BLaER1 (cell line): ENCODE results near the gene KIF16B.

Experiments used
- H3K27ac ChIP-seq: shearing (Covaris generic); formaldehyde crosslinking; 2 replicates; pipeline ENCODE4 v1.8.1; 2022
- H3K27me3 ChIP-seq: shearing (Covaris generic); formaldehyde crosslinking; 2 replicates; pipeline ENCODE4 v1.8.1; 2022
- H3K36me3 ChIP-seq: shearing (Covaris generic); formaldehyde crosslinking; 2 replicates; pipeline ENCODE4 v1.8.1; 2022
- H3K4me1 ChIP-seq: shearing (Covaris generic); formaldehyde crosslinking; 2 replicates; pipeline ENCODE4 v1.8.1; 2022
- H3K4me2 ChIP-seq: shearing (Covaris generic); formaldehyde crosslinking; 2 replicates; pipeline ENCODE4 v1.8.1; 2022
- H3K4me3 ChIP-seq: shearing (Covaris generic); formaldehyde crosslinking; 2 replicates; pipeline ENCODE4 v1.8.1; 2022
- H3K9ac ChIP-seq: shearing (Covaris generic); formaldehyde crosslinking; 2 replicates; pipeline ENCODE4 v1.8.1; 2022
- H3K9me3 ChIP-seq: shearing (Covaris generic); formaldehyde crosslinking; 2 replicates; pipeline ENCODE4 v1.8.1; 2022
- H4K20me1 ChIP-seq: shearing (Covaris generic); formaldehyde crosslinking; 2 replicates; pipeline ENCODE4 v1.8.1; 2022
- Cebpa-rat ChIP-seq: shearing (Covaris generic); IDR thresholded peaks from 2 replicates; pipeline ENCODE4 v1.8.1; 2022

Gene KIF16B

GRCh38 chr20:16542477-16542876 is 30.8 kb downstream of the KIF16B start:
- Histone ChIP-seq H3K4me1 (peaks cover 55% of the 10 kb centered on the region), H3K9ac (no peak overlapping the region), H3K4me3 (no peak overlapping the region), H3K36me3 (peaks cover 33% of the 10 kb centered on the region), H3K27ac (no peak overlapping the region), H4K20me1 (peaks cover 6% of the 10 kb centered on the region; the same call in 1 of the 2 replicates), H3K9me3 (peaks cover 13% of the 10 kb centered on the region; the same call in 1 of the 2 replicates), H3K4me2 (no peak overlapping the region), H3K27me3 (no peaks in the 10 kb centered on the region)
- TF ChIP-seq Cebpa-rat: no peak

GRCh38 chr20:16541878-16542277 is 31.4 kb downstream of the KIF16B start:
- TF ChIP-seq Cebpa-rat: no peak
- Histone ChIP-seq H3K4me2 (no peak overlapping the region), H3K27me3 (no peaks in the 10 kb centered on the region), H3K36me3 (peaks cover 39% of the 10 kb centered on the region), H3K9ac (no peak overlapping the region), H3K27ac (no peak overlapping the region), H4K20me1 (peaks cover 6% of the 10 kb centered on the region; the same call in 1 of the 2 replicates), H3K9me3 (peaks cover 13% of the 10 kb centered on the region), H3K4me3 (no peak overlapping the region), H3K4me1 (peaks cover 55% of the 10 kb centered on the region)

- Histone ChIP-seq H3K9ac (no peak overlapping the region), H3K4me3 (no peak overlapping the region), H3K36me3 (peaks cover 43% of the 10 kb centered on the region), H3K4me2 (no peak overlapping the region), H4K20me1 (peaks cover 6% of the 10 kb centered on the region; the same call in 1 of the 2 replicates), H3K27ac (0 out of 2 replicates have a peak overlapping the region, but pooled peaks have one; percentile 4), H3K27me3 (no peaks in the 10 kb centered on the region), H3K4me1 (peaks cover 52% of the 10 kb centered on the region), H3K9me3 (peaks cover 19% of the 10 kb centered on the region)
- TF ChIP-seq Cebpa-rat: no peak
Measured at GRCh38 chr20:16541226-16541625, 32.0 kb downstream of the KIF16B start.

- Histone ChIP-seq H3K27ac (no peak overlapping the region), H4K20me1 (peaks cover 6% of the 10 kb centered on the region; the same call in 1 of the 2 replicates), H3K27me3 (no peaks in the 10 kb centered on the region), H3K36me3 (peaks cover 43% of the 10 kb centered on the region), H3K4me1 (peaks cover 54% of the 10 kb centered on the region), H3K9me3 (peaks cover 23% of the 10 kb centered on the region), H3K9ac (no peak overlapping the region), H3K4me3 (no peak overlapping the region), H3K4me2 (no peak overlapping the region)
- TF ChIP-seq Cebpa-rat: no peak
Measured at GRCh38 chr20:16539280-16540021, 33.8 kb downstream of the KIF16B start.

- H3K27me3 ChIP-seq: no peaks in the 10 kb centered on the region
- H3K4me1 ChIP-seq: peaks cover 54% of the 10 kb centered on the region
- H3K27ac ChIP-seq: no peak overlapping the region
- H3K4me3 ChIP-seq: no peak overlapping the region
- peaks cover 43% of the 10 kb centered on the region for H3K36me3 ChIP-seq
- peaks cover 6% of the 10 kb centered on the region; the same call in 1 of the 2 replicates for H4K20me1 ChIP-seq
- no peak overlapping the region for H3K4me2 ChIP-seq
- peaks cover 27% of the 10 kb centered on the region for H3K9me3 ChIP-seq
- no peak for TF ChIP-seq Cebpa-rat
- H3K9ac ChIP-seq: no peak overlapping the region
Measured at GRCh38 chr20:16538779-16539178, 34.5 kb downstream of the KIF16B start.

- H3K27me3 ChIP-seq: no peaks in the 10 kb centered on the region
- peaks cover 32% of the 10 kb centered on the region for H3K9me3 ChIP-seq
- TF ChIP-seq Cebpa-rat: no peak
- H3K36me3 ChIP-seq: peaks cover 43% of the 10 kb centered on the region
- no peak overlapping the region for H3K27ac ChIP-seq
- H3K4me2 ChIP-seq: no peak overlapping the region
- no peak overlapping the region for H3K4me3 ChIP-seq
- peaks cover 6% of the 10 kb centered on the region; the same call in 1 of the 2 replicates for H4K20me1 ChIP-seq
- H3K9ac ChIP-seq: no peak overlapping the region
- peaks cover 46% of the 10 kb centered on the region for H3K4me1 ChIP-seq
Measured at GRCh38 chr20:16537918-16538317, 35.3 kb downstream of the KIF16B start.

GRCh38 chr20:16537025-16537665 is 36.1 kb downstream of the KIF16B start:
- Histone ChIP-seq H3K27me3 (no peaks in the 10 kb centered on the region), H3K9ac (no peak overlapping the region), H3K4me2 (peak overlapping the region; percentile 10; the same call in 1 of the 2 replicates), H3K27ac (peak overlapping the region; percentile 32; the same call in 1 of the 2 replicates), H4K20me1 (peaks cover 6% of the 10 kb centered on the region; the same call in 1 of the 2 replicates), H3K36me3 (peaks cover 43% of the 10 kb centered on the region), H3K4me1 (peaks cover 40% of the 10 kb centered on the region), H3K9me3 (peaks cover 40% of the 10 kb centered on the region), H3K4me3 (no peak overlapping the region)
- TF ChIP-seq Cebpa-rat: no peak

GRCh38 chr20:16535277-16535676 is 38.0 kb downstream of the KIF16B start:
- Histone ChIP-seq H3K9ac (no peak overlapping the region), H3K4me3 (no peak overlapping the region), H3K36me3 (peaks cover 30% of the 10 kb centered on the region), H3K9me3 (peaks cover 54% of the 10 kb centered on the region), H3K27ac (no peak overlapping the region), H3K4me1 (peaks cover 51% of the 10 kb centered on the region), H3K4me2 (peak overlapping the region; percentile 46), H3K27me3 (no peaks in the 10 kb centered on the region), H4K20me1 (no peaks in the 10 kb centered on the region)
- TF ChIP-seq Cebpa-rat: no peak

- Histone ChIP-seq H3K4me3 (no peak overlapping the region), H3K9me3 (peaks cover 50% of the 10 kb centered on the region), H3K9ac (no peak overlapping the region), H3K36me3 (peaks cover 28% of the 10 kb centered on the region), H3K27me3 (no peaks in the 10 kb centered on the region), H3K4me2 (no peak overlapping the region), H3K27ac (no peak overlapping the region), H3K4me1 (peaks cover 53% of the 10 kb centered on the region), H4K20me1 (no peaks in the 10 kb centered on the region)
- no peak for TF ChIP-seq Cebpa-rat
Measured at GRCh38 chr20:16533502-16533901, 39.7 kb downstream of the KIF16B start.

- Histone ChIP-seq H3K9ac (no peak overlapping the region), H4K20me1 (no peaks in the 10 kb centered on the region), H3K9me3 (peaks cover 39% of the 10 kb centered on the region), H3K27me3 (no peaks in the 10 kb centered on the region), H3K4me1 (peaks cover 37% of the 10 kb centered on the region), H3K4me2 (no peak overlapping the region), H3K36me3 (peaks cover 30% of the 10 kb centered on the region), H3K27ac (no peak overlapping the region), H3K4me3 (no peak overlapping the region)
- no peak for TF ChIP-seq Cebpa-rat
Measured at GRCh38 chr20:16531485-16531884, 41.8 kb downstream of the KIF16B start.
